Astrocyte of the spinal cord (primary cell): ENCODE measurements around the gene IVD.

Experiments used
- DNase-seq: peaks from one replicate; pipeline ENCODE4 v3.0.0; 2011; ENCODE audit warnings: low read depth, low spot score
- H3K4me3 ChIP-seq: 2 replicates; pipeline ENCODE4 v1.5.1; 2011; ENCODE audit warnings: low read depth, mild to moderate bottlenecking, low read length, moderate library complexity
- CTCF ChIP-seq: IDR thresholded peaks from 2 replicates; pipeline ENCODE4 v1.5.1; 2012; ENCODE audit warnings: low read depth, mild to moderate bottlenecking, low read length, inconsistent platforms
- in situ Hi-C: cut with HindIII; loops from 2 replicates; pipeline ENCODE4 v1.10.0; 2017; ENCODE audit warnings: low sequenced_read_pairs

The IVD gene

GRCh38 chr15:40467261-40467615, 61.6 kb downstream of the IVD start:
- DNase-seq, result no peak
- in situ Hi-C loops, result no loop called here
- no peak for TF ChIP-seq CTCF
- no peak overlapping the region for H3K4me3 ChIP-seq

GRCh38 chr15:40468898-40469331, 63.3 kb downstream of the IVD start:
- no peak overlapping the region for H3K4me3 ChIP-seq
- in situ Hi-C loops, result no loop called here
- DNase-seq, result no peak
- no peak for TF ChIP-seq CTCF

GRCh38 chr15:40469776-40470390, 64.3 kb downstream of the IVD start:
- in situ Hi-C loops, result no loop called here
- no peak for TF ChIP-seq CTCF
- peak; percentile 16 for DNase-seq
- no peak overlapping the region for H3K4me3 ChIP-seq

GRCh38 chr15:40470423-40471104, 65.0 kb downstream of the IVD start, which contains the start of gene CHST14:
Gene CHST14, plus strand, starts transcription at chr15:40470984. Its CDS starts 230 bp downstream, at chr15:40471214.
- H3K4me3 ChIP-seq, result peak within 1 kb of the TSS; percentile 56
- no peak for TF ChIP-seq CTCF
- peak; percentile 39 for DNase-seq
- in situ Hi-C loops, result no loop called here
